Measurements from ENCODE around the gene DTX2.
"Not testable (repeated sequence)": the region's sequence is repeated elsewhere in the genome, so short reads cannot be mapped to it uniquely, and the experiment has no call there.

DTX2 gene

DNA sequence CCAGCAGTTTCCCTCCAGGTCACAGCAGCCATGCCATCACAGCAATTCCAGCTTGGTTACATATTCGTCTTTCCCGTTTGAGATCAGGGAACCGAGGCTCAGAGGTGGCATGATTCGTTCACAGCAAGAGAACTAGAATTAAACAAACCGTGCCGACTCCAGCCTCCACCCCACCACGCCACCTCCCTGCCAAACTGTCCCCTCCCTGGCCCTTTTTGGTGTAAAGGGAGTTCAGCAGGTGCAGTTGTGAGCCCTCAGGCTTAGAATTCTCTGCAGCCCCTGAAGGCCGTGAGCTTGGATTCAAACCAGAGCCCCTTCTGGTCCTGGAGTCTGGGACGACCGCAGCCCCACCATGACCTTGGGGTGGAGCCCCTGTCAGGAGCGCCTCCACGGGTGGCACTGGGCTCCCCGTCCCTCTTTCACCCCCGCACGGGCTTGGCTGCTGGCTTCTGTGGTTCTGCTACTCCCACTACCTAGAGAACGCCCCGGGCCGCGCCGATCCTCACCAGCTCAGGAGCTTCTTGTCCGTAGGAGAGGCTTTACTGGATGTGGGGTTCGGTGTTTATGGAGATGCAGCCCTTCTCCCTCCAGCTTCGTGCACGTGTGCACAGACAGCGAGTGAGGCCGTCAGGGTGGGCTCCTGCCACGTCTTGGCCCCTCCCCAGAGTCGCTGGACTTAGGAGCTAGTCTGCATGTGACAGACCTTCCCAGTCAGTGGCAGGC is 37.9 kb downstream of the DTX2 start:
- not testable (repeated sequence) for H3K9me2 ChIP-seq (replicated peaks; ENCODE audit: control insufficient read depth, low read length); H3K27me3 ChIP-seq (ENCODE audit: control insufficient read depth, low read length); H3K27ac ChIP-seq (ENCODE audit: low read depth, low read length); H3K79me2 ChIP-seq (ENCODE audit: control insufficient read depth, low read length); H3K9me3 ChIP-seq (ENCODE audit: control insufficient read depth, insufficient read depth, low read length); H4K20me1 ChIP-seq (ENCODE audit: control insufficient read depth, insufficient read depth, low read depth, low read length); H3K4me3 ChIP-seq (ENCODE audit: low read length); H3K4me2 ChIP-seq (ENCODE audit: low read length); H3K36me3 ChIP-seq (ENCODE audit: control insufficient read depth, low read length); H3F3A ChIP-seq (ENCODE audit: control insufficient read depth, insufficient read depth); H3K4me1 ChIP-seq (ENCODE audit: control insufficient read depth, low read length)

DNA sequence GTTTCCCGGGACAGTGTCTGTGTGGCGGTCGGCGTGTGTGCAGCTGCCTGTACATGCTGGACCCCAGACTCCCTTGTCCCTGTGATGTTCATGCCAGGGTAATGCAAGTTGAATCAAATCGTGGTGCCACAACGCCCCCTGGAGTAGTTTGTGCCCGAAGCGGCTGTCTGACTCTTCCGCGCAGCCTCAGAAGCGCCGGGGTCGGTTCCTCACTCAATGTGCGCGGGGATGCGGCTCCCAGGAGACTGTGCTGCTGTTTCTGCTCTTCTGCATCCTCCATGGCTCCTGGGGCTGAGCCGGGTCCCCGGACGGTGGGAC is 38.4 kb downstream of the DTX2 start:
- H3K27me3 ChIP-seq (ENCODE audit: control insufficient read depth, low read length); H3K4me1 ChIP-seq (ENCODE audit: control insufficient read depth, low read length); H3F3A ChIP-seq (ENCODE audit: control insufficient read depth, insufficient read depth); H3K79me2 ChIP-seq (ENCODE audit: control insufficient read depth, low read length); H3K9me2 ChIP-seq (replicated peaks; ENCODE audit: control insufficient read depth, low read length); H3K4me2 ChIP-seq (ENCODE audit: low read length); H3K36me3 ChIP-seq (ENCODE audit: control insufficient read depth, low read length); H3K4me3 ChIP-seq (ENCODE audit: low read length); H4K20me1 ChIP-seq (ENCODE audit: control insufficient read depth, insufficient read depth, low read depth, low read length); H3K27ac ChIP-seq (ENCODE audit: low read depth, low read length); H3K9me3 ChIP-seq (ENCODE audit: control insufficient read depth, insufficient read depth, low read length): not testable (repeated sequence)

DNA sequence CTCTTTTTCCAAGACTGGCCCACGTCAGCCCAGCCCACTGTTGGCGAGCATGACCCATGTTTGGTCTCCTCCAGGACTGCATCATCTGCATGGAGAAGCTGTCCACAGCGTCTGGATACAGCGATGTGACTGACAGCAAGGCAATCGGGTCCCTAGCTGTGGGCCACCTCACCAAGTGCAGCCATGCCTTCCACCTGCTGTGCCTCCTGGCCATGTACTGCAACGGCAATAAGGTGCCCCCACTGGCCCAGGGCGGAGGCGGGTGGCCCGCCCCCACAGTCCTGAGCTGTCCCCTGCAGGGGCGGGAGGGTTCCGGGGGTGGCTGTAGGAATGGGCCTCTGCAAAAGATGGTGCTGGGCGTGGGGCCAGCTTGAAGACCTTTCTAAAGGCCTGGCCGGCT is 40.7 kb downstream of the DTX2 start:
- not testable (repeated sequence) for H3K79me2 ChIP-seq (ENCODE audit: control insufficient read depth, low read length); H4K20me1 ChIP-seq (ENCODE audit: control insufficient read depth, insufficient read depth, low read depth, low read length); H3K4me3 ChIP-seq (ENCODE audit: low read length); H3K4me2 ChIP-seq (ENCODE audit: low read length); H3K36me3 ChIP-seq (ENCODE audit: control insufficient read depth, low read length); H3K9me3 ChIP-seq (ENCODE audit: control insufficient read depth, insufficient read depth, low read length); H3K27ac ChIP-seq (ENCODE audit: low read depth, low read length); H3F3A ChIP-seq (ENCODE audit: control insufficient read depth, insufficient read depth); H3K9me2 ChIP-seq (replicated peaks; ENCODE audit: control insufficient read depth, low read length); H3K27me3 ChIP-seq (ENCODE audit: control insufficient read depth, low read length); H3K4me1 ChIP-seq (ENCODE audit: control insufficient read depth, low read length)

DNA sequence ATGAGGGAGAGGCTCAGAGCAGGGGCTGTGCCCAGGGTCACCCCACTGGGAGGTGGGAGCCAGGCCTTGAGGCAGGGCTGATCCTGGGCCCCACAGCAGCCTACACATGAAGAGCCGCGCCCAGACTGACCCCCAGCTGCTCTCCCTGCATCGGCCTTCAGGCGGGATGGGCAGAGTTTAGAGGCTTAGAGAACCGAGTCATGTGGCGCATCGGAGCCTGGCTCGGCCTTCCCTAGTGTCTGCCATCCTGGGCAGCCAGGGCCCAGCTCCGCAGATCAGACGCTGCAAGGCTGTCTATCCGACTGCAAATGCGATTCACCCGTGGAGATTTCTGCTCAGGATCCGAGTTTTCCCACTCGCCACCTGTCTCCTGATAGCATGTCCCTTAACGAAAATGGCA is 41.3 kb downstream of the DTX2 start:
- not testable (repeated sequence) for H3K27me3 ChIP-seq (ENCODE audit: control insufficient read depth, low read length); H3K36me3 ChIP-seq (ENCODE audit: control insufficient read depth, low read length); H3K4me1 ChIP-seq (ENCODE audit: control insufficient read depth, low read length); H3K9me3 ChIP-seq (ENCODE audit: control insufficient read depth, insufficient read depth, low read length); H3K79me2 ChIP-seq (ENCODE audit: control insufficient read depth, low read length); H3K27ac ChIP-seq (ENCODE audit: low read depth, low read length); H3F3A ChIP-seq (ENCODE audit: control insufficient read depth, insufficient read depth); H3K9me2 ChIP-seq (replicated peaks; ENCODE audit: control insufficient read depth, low read length); H4K20me1 ChIP-seq (ENCODE audit: control insufficient read depth, insufficient read depth, low read depth, low read length); H3K4me3 ChIP-seq (ENCODE audit: low read length); H3K4me2 ChIP-seq (ENCODE audit: low read length)

DNA sequence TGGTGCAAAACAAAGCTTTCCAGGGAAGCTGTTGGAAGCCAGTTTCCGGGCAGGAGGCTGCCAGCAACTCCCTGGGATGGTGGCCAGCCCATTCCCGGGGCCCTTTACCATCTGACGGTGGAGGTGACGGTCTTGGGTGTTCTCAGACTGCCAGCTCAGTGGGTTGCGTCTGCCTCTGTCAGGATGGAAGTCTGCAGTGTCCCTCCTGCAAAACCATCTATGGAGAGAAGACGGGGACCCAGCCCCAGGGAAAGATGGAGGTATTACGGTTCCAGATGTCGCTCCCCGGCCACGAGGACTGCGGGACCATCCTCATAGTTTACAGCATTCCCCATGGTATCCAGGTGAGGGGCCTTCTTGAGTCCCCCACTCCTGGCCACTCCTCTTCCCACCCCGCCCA is 41.7 kb downstream of the DTX2 start:
- not testable (repeated sequence) for H3K9me3 ChIP-seq (ENCODE audit: control insufficient read depth, insufficient read depth, low read length); H3K4me2 ChIP-seq (ENCODE audit: low read length); H3F3A ChIP-seq (ENCODE audit: control insufficient read depth, insufficient read depth); H4K20me1 ChIP-seq (ENCODE audit: control insufficient read depth, insufficient read depth, low read depth, low read length); H3K27me3 ChIP-seq (ENCODE audit: control insufficient read depth, low read length); H3K4me3 ChIP-seq (ENCODE audit: low read length); H3K79me2 ChIP-seq (ENCODE audit: control insufficient read depth, low read length); H3K36me3 ChIP-seq (ENCODE audit: control insufficient read depth, low read length); H3K9me2 ChIP-seq (replicated peaks; ENCODE audit: control insufficient read depth, low read length); H3K4me1 ChIP-seq (ENCODE audit: control insufficient read depth, low read length); H3K27ac ChIP-seq (ENCODE audit: low read depth, low read length)

DNA sequence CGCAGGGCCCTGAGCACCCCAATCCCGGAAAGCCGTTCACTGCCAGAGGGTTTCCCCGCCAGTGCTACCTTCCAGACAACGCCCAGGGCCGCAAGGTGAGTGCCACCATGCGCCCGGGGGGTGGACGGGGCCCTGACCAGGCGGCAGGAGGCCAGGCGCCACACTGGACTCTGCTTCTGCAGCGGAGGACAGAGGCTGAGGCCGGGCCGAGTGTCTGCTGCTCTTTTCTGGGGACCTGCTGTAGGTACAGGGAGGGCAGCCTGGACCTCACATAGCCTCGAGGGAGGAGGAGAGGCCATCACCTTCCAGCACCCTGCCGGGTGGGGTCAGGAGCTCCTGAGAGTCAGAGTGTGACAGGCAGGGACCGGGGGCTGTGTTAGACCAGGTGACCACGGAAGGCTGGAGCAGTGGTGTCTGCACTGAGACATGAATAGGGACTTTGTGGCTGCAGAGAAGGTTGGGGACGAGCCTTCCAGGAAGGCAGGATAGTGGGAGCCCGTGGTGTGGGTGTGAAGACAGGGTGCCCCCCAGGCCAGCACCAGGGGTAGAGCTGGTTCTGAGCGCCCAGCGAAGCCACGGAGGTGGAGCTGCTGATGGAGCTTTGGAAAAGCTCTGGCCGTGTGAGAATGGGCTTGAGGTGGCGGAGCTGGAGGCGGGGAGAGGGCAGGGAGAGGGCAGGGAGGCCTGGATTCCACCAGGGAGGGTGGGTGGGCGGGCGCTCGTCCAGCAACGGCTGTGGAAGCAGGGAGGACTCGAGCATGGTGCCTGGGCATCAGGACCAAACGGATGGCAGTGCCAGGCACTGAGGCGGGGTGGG is 43.0 kb downstream of the DTX2 start:
- H3K4me1 ChIP-seq (ENCODE audit: control insufficient read depth, low read length); H3F3A ChIP-seq (ENCODE audit: control insufficient read depth, insufficient read depth); H3K4me2 ChIP-seq (ENCODE audit: low read length); H3K27ac ChIP-seq (ENCODE audit: low read depth, low read length); H4K20me1 ChIP-seq (ENCODE audit: control insufficient read depth, insufficient read depth, low read depth, low read length); H3K9me2 ChIP-seq (replicated peaks; ENCODE audit: control insufficient read depth, low read length); H3K79me2 ChIP-seq (ENCODE audit: control insufficient read depth, low read length); H3K9me3 ChIP-seq (ENCODE audit: control insufficient read depth, insufficient read depth, low read length); H3K27me3 ChIP-seq (ENCODE audit: control insufficient read depth, low read length); H3K36me3 ChIP-seq (ENCODE audit: control insufficient read depth, low read length); H3K4me3 ChIP-seq (ENCODE audit: low read length): not testable (repeated sequence)
